Measurements from ENCODE around the gene SZT2. TPM values are rescaled to one million over a fixed set of nuclear protein-coding genes. Genes with fewer than 3 reads are reported as not detected.
"Not testable (repeated sequence)": the region's sequence is repeated elsewhere in the genome, so short reads cannot be mapped to it uniquely, and the experiment has no call there.

The SZT2 gene
- total RNA-seq, 1 donor from 2014 or later = 21.3 TPM

GRCh38 chr1:43477716-43478115, 88.0 kb downstream of the SZT2 start:
- DNase-seq (ENCODE audit: low spot score) = no peak
- ATAC-seq = no peak

GRCh38 chr1:43479414-43479813, 89.7 kb downstream of the SZT2 start:
- no peak for ATAC-seq
- no peak for DNase-seq (ENCODE audit: low spot score)

GRCh38 chr1:43481491-43481890, 91.8 kb downstream of the SZT2 start:
- no peak for ATAC-seq
- DNase-seq (ENCODE audit: low spot score) = no peak

DNA sequence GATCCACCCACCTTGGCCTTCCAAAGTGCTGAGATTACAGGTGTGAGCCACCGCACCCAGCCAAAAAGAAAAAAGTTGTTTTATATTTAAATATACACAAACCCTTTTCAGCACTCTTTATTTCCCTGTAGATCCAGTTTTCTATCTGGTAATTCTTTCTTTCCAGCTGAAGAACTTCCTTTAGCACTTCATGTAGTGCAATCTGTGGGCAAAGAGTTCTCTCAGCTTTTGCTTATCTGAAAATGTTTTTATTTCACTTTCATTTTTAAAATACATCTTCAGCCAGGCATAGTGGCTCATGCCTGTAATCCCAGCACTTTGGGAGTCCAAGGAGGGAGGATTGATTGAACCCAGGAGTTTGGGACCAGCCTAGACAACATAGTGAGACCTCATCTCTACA, 92.5 kb downstream of the SZT2 start:
- ATAC-seq = no peak
- DNase-seq (ENCODE audit: low spot score) = no peak

GRCh38 chr1:43484367-43484766, 94.7 kb downstream of the SZT2 start:
- ATAC-seq (no peak), DNase-seq (ENCODE audit: low spot score) (no peak)

DNA sequence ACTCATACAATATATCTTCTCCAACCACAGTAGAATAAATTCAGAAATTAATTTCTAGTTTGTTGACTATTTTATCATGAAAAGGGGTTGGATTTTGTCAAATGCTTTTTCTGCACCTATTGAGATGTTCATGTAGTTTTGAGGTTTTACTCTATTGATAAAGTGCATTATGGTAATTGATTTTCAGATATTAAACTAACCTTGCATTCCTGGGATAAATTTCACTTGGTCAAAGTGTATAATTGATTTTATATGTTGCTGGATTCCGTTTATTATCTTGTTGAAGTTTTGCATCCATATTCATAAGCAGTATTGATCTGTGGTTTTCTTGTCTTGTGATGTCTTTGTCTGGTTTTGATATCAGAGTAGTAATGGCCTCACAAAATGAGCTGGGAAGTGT, 98.5 kb downstream of the SZT2 start:
- DNase-seq (ENCODE audit: low spot score) = no peak
- ATAC-seq = no peak

- no peak for DNase-seq (ENCODE audit: low spot score)
- ATAC-seq = no peak
Observed at GRCh38 chr1:43491061-43491460, 101.4 kb downstream of the SZT2 start.

- DNase-seq (ENCODE audit: low spot score) (no peak), ATAC-seq (no peak)
Observed at GRCh38 chr1:43492826-43493225, 103.1 kb downstream of the SZT2 start.

DNA sequence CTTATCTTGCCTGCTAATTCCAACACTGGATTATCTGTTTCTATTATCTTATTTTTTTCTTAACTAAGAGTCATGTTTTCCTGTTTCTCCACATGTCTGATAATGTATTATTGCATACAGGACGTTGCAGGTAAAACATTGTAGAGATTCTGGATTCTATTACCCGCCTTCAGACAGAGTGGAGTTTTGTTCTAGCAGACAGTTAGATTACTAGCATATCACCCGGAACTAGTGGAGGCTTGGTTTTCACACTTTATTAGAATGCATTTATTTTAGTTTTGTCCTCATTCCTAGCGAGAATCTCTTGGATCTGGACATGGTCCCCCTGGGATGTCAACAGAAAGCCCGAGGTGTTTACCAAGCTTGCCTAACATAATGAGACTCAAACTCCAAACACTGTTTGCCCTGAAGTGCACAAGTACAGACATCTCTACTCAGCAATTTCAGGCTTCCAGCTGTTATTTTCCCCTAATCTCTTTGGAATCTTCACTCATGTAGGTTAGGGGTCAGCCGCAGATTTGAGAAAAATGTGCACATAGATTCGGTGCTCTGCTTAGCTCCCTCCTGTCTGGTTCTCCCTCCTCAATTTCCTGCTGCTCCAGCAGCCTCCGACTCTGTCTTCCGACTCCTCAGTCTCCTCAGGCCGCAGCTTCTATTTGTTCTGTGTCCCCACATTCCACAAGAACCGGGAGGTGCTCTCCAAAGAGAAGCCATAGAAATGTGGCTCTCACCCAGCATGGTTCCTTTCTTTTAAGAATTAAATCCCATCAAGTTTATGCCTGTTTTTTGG, 104.2 kb downstream of the SZT2 start:
- ATAC-seq = peak; percentile 97
- DNase-seq (ENCODE audit: low spot score) = no peak

DNA sequence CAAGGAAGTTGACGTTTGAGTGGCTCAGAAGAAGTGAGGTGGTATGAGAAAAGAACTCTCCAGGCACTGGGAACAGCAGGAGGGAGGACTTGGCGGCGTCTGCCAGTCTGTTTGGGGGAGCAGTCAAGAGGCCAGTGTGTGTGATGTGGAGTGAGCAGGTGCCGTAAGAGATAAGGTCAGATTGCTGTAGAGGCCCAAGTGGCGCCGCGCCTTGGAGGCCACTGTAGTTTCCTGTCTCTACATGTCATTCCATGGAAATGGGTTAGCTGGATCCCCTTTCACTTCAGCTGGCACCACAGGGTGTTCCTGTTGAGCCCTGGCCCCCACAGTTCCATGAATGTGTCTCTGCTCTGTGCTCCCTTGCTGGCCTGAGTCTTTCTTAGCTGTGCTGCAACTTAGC, 105.5 kb downstream of the SZT2 start:
- ATAC-seq = no peak
- DNase-seq (ENCODE audit: low spot score) = no peak

DNA sequence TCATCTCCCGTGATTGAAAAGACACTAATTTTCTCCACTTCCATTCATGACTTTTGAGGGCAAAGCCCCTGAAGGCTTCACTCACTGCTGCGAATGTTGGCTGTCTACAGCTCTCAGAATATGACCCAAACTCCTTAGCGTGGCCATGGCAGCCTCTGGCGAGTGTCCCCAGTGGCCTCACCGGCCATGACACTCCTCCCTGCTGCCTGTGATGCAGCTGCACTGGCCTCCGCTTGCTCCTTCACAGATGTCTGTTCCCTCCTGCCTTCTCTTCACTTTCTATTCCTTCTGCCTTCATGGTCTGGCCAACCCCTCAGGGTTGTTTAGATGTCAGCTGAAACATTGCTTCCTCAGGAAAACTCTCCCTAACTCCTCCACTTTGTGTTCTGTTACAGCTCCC, 110.2 kb downstream of the SZT2 start:
- DNase-seq (ENCODE audit: low spot score) (no peak), ATAC-seq (no peak)

GRCh38 chr1:43501806-43502205, 112.1 kb downstream of the SZT2 start:
- not testable (repeated sequence) for ATAC-seq; DNase-seq (ENCODE audit: low spot score)

DNA sequence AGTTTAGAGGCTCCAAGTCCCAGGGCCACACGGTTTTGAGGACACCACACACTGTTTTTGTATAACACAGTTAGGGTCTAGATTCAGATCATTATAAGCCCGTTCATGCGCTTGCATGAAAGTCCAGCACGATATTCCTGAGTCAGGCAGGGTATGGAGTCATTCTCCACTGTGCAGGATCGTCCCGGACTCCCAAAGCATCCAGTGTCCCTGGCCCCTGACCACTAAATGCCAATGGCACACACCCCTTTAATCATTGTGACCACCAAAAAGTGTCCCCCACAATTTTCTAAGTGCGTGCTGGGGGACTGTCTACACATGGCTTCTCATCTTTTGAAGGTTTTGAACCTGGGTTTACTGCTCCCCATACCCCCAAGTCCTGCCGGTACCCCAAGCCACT, 113.8 kb downstream of the SZT2 start:
- ATAC-seq = no peak

More for the DNA sequence above, 113.8 kb downstream of the SZT2 start:
- no peak for DNase-seq (ENCODE audit: low spot score)

Other genes starting within 250 kb of the SZT2 start
- gene EBNA1BP2, start 217.6 kb upstream of the SZT2 start, total RNA-seq = 76.1 TPM
- gene CFAP57, start 217.6 kb upstream of the SZT2 start, total RNA-seq = not detected
- 0.45 TPM for gene TMEM125, start 119.9 kb upstream of the SZT2 start, total RNA-seq
- 2.6 TPM for gene C1orf210, start 104.3 kb upstream of the SZT2 start, total RNA-seq
- 8.5 TPM for gene TIE1, start 88.9 kb upstream of the SZT2 start, total RNA-seq
- 0.15 TPM for gene MPL, start 52.1 kb upstream of the SZT2 start, total RNA-seq
- gene CDC20, start 30.9 kb upstream of the SZT2 start, total RNA-seq = 0.78 TPM
- 21.7 TPM for gene ELOVL1, start 21.9 kb upstream of the SZT2 start, total RNA-seq
- gene MED8, start 99 bp upstream of the SZT2 start, total RNA-seq = 19.7 TPM
- gene HYI, start 64.0 kb downstream of the SZT2 start, total RNA-seq = 47.1 TPM
- gene PTPRF, start 141.0 kb downstream of the SZT2 start, total RNA-seq = 290 TPM